GOT3 (cell line): ENCODE data around the gene NEU4.
"Not testable (repeated sequence)": the region's sequence is repeated elsewhere in the genome, so short reads cannot be mapped to it uniquely, and the experiment has no call there.

Experiments
- DNase-seq: peaks from one replicate; lab custom pipeline; 2025; ENCODE audit warnings: mixed read lengths; lab: John Stamatoyannopoulos, UW

NEU4 gene

DNA sequence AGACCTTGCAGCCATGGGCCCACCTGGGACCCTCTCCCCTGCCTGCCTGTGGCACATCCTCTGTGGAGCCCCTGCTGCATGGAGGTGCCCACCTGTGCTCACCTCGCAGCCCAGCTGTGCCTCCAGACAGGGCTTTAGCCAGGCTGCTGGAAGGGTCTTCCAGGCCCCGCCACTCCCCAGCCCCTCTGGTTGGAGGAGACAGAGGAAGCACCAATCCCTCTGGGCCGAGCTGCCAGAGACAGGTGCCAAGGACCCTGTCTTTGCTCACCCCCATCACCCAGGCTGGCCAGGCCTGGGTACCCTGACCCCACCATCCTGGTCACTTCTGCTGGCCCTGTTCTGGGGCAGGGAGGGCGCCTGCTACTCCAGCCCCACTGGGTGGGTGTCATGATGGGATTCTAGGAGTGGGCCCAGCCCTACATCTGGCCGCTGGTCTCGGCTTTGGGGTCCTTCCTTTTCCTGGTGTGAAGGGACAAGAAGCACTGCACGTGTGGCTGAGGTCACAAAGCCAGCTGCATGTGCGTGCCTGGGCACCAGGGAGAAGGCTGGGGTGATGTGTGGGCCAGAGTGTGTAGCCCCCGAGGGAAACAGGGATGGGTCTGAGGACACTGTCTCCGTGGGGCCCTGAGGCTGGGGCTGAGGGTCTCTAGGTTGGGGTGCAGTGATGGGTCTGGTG is 9.3 kb upstream of the NEU4 start:
- DNase-seq: no peak

DNA sequence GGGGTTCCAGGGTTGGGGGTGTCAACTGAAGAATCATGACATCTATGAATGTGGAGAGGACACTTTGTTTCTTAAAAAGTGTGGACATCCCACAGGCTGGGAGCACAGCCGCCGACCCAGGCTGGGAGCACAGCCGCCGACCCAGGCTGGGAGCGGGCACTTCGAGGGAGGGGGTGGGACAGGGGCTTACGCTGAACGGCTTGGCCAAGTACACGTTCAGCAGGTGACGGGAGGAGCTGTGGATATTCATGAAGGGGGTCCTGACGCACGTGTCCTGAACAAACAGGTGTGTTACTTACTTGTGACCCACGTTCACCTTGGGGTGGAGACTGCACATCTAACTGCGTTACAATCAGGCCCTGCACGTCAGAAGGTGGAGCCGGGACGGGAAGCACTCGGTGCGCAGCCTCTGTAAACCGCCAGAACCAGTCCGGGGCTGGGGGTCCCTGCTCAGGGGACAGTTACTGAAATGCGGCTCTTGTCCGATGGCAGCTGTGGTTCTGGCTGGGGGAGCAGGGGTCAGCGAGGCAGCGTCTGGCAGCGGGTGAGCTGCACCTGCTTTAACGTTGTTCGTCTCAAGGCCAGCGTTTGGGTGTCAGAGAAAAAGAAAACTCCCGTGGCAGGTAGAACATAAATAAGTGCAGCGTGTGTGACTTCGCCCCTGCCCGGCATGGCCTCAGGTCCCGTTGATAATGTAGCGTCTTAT is 8.6 kb upstream of the NEU4 start:
- not testable (repeated sequence) for DNase-seq

DNA sequence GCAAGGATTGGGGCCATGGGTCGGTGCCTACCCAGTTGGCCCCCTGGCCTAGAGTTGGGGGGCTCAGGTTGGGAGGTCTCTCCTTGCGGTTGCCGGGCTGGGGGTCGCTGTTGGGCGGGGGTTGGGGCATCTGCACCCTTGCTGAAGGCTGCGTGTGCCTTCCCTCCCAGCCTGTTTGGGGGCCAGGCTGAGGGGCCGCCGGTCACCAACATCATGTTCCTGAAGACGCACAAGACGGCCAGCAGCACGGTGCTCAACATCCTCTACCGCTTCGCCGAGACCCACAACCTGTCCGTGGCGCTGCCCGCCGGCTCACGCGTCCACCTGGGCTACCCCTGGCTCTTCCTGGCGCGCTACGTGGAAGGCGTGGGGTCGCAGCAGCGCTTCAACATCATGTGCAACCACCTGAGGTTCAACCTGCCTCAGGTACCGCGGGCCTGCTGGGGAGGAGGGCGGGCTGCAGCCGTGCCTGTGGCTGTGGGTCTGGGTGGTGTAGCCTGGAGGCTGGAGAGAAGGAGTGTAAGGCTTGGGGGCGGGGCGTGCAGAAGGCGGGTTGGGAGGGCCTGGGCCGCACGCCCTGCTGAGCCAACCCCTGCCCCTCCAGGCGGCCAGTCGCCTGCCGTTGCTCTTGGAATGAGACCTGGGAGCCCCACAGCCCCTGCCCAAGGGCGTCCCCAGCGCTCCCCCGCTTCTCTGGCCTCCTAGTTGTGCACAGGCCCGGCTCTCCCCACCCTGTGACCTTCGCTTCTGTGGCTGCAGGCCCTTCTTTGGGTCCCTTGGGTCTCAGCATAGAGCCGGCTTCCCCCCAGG is 7.2 kb upstream of the NEU4 start:
- no peak for DNase-seq

- DNase-seq: no peak
These were observed 6.3 kb upstream of the NEU4 start for GRCh38 chr2:241802421-241803318.

DNA sequence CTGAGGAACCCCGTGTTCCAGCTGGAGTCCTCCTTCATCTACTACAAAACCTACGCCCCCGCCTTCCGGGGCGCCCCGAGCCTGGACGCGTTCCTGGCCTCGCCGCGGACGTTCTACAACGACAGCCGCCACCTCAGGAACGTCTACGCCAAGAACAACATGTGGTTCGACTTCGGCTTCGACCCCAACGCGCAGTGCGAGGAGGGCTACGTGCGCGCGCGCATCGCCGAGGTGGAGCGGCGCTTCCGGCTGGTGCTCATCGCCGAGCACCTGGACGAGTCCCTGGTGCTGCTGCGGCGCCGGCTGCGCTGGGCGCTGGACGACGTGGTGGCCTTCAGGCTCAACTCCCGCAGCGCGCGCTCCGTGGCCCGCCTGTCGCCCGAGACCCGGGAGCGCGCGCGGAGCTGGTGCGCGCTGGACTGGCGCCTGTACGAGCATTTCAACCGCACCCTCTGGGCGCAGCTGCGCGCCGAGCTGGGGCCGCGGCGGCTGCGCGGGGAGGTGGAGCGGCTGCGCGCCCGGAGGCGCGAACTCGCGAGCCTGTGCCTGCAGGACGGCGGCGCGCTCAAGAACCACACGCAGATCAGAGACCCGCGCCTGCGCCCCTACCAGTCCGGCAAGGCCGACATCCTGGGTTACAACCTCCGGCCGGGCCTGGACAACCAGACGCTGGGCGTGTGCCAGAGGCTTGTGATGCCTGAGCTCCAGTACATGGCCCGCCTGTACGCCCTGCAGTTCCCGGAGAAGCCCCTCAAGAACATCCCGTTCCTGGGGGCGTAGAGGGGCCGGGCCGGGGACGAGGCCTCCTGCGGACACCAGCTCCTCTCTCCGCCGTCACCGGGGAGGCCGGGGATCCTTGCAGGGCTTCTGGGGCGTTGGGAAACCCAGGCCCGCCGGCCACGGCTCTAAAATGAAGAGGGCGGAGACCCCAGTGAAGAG is 5.3 kb upstream of the NEU4 start:
- no peak for DNase-seq

- no peak for DNase-seq
These were observed 4.4 kb upstream of the NEU4 start for GRCh38 chr2:241804326-241805229.

DNA sequence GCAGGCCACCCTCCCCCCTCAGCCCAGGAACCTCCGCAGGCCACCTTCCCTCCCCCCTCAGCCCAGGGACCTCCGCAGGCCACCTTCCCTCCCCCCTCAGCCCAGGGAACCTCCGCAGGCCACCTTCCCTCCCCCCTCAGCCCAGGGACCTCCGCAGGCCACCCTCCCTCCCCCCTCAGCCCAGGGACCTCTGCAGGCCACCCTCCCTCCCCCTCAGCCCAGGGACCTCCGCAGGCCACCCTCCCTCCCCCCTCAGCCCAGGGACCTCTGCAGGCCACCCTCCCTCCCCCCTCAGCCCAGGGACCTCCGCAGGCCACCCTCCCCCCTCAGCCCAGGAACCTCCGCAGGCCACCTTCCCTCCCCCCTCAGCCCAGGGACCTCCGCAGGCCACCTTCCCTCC is 2.8 kb upstream of the NEU4 start:
- DNase-seq: not testable (repeated sequence)

GRCh38 chr2:241808051-241808720 is 807 bp upstream of the NEU4 start:
- DNase-seq: no peak

GRCh38 chr2:241809383-241810306 is 652 bp downstream of the NEU4 start:
- no peak for DNase-seq

GRCh38 chr2:241810307-241811200 is 1.6 kb downstream of the NEU4 start:
- DNase-seq: no peak

- DNase-seq: no peak
These were observed 2.4 kb downstream of the NEU4 start for GRCh38 chr2:241811201-241811951.

DNA sequence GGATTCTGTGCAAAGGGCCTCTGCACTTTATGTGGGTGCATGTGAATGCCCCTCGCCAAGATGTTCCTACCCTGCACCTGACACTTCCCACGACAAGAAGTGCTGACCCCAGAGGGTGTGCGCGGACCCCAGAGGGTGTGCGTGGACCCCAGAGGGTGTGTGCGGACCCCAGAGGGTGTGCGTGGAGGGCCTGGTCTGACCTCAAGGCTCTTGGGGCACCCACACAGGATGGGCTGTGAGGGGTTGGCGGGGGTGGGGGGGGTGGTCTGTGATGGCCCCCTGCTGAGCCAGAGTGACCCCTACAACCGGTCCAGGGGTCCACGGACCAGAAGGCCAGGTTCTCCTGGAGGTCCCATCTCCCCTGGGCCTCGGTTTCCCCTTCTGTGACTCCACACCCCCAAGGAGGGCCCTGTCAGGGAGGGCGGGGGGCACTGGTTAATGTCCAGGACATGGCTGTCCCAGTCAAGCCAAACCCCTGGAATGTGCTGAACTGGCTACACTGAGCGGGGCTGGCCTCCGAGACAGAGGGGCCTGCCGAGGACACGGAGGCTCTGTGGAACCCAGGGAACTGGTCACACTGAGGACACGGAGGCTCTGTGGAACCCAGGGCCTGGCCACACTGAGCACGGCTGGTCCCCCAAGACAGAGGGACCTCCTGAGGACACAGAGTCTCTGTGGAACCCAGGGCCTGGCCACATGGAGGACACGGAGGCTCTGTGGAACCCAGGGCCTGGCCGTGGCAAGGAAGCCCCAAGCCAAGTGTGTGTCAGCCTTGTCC is 3.1 kb downstream of the NEU4 start:
- no peak for DNase-seq

DNA sequence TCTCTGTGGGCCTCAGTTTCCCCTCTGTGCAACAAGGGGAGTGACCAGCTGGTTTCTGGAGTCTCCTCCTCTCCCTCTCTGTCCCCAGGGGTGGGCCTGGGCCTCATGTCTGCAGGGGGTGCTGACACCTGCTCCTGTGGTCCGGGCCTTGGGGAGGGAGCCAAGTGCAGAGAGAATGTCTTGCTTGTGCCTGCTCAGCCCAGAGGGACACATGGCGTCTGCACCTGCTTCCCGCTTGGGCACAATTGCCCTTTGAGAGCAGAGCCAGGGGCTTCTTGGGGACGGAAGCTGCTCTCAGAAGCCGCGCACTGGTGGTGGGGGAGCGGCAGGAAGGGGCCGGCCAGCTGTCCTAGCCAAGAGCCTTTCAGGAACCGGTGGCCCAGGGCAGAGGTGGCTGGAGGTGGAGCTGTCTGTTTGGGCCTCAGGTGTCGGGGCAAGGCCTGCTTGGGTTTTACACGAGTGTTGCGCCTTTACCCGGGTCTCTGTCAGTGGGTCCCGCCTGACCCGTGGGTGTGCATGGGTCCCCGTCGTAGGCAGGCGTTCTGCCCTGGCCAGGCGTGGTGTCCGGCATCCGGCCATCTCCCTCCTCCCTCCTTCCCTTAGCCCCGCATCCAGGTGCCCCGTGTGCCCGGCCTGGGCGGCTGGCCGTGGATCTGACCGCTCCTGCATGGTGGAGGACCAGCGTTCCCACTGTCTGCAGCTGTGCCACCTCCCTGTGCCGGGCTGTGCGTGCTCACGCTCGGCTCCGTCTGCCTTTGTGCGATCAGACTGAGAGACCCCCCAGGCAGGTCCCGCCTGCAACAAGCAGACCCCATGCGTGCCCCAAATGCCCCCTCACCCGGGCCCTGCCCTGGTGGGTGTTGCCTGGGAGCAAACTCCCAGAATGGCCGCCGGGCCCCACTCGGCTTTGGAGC is 4.0 kb downstream of the NEU4 start:
- no peak for DNase-seq

DNA sequence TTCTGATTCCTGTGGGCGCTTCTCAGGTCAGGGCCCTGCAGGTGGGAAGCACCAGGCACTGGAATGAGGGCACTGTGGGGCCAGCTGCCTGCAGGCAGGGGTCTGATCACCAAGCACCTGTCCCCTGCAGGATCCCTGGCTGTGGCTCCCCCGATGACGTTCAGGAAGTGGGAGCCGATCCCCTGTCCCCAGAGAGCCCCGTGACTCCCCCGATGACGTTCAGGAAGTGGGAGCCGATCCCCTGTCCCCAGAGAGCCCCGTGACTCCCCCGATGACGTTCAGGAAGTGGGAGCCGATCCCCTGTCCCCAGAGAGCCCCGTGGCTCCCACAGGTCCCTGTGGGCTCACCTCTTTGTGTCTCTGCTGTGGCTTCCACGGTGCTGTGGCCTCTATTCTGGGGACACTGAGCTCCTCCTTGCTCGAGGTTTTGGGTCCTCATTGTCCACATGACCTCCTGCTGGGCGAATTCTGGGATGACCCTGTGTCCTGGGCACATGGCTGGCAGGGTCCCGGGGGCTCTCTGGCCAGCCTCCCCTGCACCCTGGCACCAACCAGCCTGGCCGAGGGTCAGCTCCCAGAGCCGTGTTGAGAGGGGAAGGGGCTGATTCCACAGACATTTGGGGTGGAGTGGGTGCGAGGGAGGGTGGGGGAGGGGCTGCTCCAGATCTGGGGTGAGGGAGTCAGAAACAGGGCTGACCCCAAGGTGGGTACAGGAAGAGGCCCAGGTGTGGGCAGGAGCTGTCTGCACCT is 4.8 kb downstream of the NEU4 start:
- DNase-seq: no peak
